Measurements from ENCODE around the gene C1S. TPM values are rescaled to one million over a fixed set of nuclear protein-coding genes. Genes with fewer than 3 reads are reported as not detected.

Gene C1S
- total RNA-seq, 4 donors from 2014 or later, result 391 to 853 (median 638) TPM

DNA sequence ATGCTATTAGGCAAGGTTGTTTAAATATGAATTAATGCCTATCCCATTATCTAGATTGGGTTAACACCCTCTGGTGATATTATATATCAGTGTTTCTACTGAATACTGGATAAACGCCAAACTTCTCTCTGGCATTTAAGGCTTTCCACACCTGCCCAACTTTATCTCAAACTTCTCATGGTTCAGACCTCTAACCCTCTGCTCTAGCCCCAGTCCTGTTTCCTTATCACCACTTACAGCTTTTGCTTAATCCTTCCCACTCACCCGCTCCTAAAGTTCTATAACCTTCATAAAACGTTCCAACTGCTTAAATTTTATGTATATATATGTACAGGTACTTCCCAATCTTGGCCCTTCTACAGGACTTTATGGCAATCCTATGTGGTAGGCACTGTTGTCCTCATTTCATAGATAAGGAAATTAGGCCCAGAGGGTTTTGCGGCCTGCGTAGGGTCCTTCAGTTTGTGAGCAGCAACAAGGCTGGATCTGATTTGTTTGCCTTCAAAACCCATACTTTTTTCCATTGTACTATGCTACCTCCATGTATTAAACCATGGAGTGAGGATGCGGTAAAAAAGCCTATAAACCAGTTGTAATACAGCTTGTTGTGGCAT, 43.5 kb upstream of the C1S start:
- H3K4me3 ChIP-seq, result peak overlapping the region; percentile 83 to 94

DNA sequence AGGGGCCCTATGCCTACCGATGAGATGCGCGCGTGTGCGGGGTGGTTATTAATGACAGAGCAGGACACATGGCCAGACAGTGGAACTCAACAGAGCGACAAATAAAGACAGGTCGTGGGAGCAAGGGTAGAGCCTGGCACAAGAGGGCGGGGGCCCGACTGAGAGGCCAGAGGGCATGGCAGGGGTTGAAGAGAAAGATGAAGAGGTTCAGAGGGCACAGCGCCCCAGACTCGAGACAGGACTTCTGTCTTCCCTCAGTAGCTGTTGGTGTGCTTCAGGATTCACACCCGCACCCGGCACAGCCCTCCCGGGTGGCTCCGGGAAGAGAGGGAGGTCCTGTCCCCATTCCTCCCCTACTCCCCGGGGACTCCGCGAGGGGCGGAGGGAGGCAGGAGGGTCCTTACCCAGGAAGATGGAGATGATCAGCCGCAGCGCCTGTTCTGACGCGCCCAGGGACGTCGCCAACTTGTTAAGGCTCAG, 42.6 kb upstream of the C1S start:
- WGBS, 2 donors (ENCODE audit: low coverage in 1 of 2), result 3 to 7% methylated on average over 6 of the region's 25 CpGs
- H3K27ac ChIP-seq, result peak overlapping the region; percentile 87 to 96 (median 94)
- H3K4me1 ChIP-seq, result peaks cover 6 to 36% (median 8%) of the 10 kb centered on the region in 3 donors
- no peaks in the 10 kb centered on the region for H3K27me3 ChIP-seq
- H3K4me3 ChIP-seq, result peak overlapping the region; percentile 83 to 94
- no peaks in the 10 kb centered on the region for H3K9me3 ChIP-seq
- TF ChIP-seq POLR2AphosphoS5 (IDR thresholded peaks at IDR 0.05) (no peak), POLR2A (IDR thresholded peaks at IDR 0.05) (no peak)
- TF ChIP-seq, protein P1, sequence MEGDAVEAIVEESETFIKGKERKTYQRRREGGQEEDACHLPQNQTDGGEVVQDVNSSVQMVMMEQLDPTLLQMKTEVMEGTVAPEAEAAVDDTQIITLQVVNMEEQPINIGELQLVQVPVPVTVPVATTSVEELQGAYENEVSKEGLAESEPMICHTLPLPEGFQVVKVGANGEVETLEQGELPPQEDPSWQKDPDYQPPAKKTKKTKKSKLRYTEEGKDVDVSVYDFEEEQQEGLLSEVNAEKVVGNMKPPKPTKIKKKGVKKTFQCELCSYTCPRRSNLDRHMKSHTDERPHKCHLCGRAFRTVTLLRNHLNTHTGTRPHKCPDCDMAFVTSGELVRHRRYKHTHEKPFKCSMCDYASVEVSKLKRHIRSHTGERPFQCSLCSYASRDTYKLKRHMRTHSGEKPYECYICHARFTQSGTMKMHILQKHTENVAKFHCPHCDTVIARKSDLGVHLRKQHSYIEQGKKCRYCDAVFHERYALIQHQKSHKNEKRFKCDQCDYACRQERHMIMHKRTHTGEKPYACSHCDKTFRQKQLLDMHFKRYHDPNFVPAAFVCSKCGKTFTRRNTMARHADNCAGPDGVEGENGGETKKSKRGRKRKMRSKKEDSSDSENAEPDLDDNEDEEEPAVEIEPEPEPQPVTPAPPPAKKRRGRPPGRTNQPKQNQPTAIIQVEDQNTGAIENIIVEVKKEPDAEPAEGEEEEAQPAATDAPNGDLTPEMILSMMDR (IDR thresholded peaks at IDR 0.05), result peak in 1 of 4 experiments; percentile 1
- no peak for ATAC-seq
- H3K36me3 ChIP-seq, result peaks cover 0 to 12% of the 10 kb centered on the region in 2 donors

More for the DNA sequence above, 43.5 kb upstream of the C1S start:
- Histone ChIP-seq H3K27ac (peak overlapping the region in 3 of 4 donors; percentile 94 to 96 (median 95)), H3K27me3 (no peaks in the 10 kb centered on the region), H3K36me3 (peaks cover 0 to 21% of the 10 kb centered on the region in 2 donors), H3K9me3 (no peaks in the 10 kb centered on the region), H3K4me1 (peaks cover 6 to 36% (median 8%) of the 10 kb centered on the region in 3 donors)
- ATAC-seq, result no peak
- WGBS, 2 donors (ENCODE audit: low coverage in 1 of 2), result 71 to 73% methylated on average over 5 to 6 of the region's 6 CpGs
- TF ChIP-seq, protein P1 (IDR thresholded peaks at IDR 0.05), result no peak
- TF ChIP-seq EP300 (IDR thresholded peaks at IDR 0.05) (no peak), POLR2AphosphoS5 (IDR thresholded peaks at IDR 0.05) (no peak), POLR2A (IDR thresholded peaks at IDR 0.05) (no peak)

DNA sequence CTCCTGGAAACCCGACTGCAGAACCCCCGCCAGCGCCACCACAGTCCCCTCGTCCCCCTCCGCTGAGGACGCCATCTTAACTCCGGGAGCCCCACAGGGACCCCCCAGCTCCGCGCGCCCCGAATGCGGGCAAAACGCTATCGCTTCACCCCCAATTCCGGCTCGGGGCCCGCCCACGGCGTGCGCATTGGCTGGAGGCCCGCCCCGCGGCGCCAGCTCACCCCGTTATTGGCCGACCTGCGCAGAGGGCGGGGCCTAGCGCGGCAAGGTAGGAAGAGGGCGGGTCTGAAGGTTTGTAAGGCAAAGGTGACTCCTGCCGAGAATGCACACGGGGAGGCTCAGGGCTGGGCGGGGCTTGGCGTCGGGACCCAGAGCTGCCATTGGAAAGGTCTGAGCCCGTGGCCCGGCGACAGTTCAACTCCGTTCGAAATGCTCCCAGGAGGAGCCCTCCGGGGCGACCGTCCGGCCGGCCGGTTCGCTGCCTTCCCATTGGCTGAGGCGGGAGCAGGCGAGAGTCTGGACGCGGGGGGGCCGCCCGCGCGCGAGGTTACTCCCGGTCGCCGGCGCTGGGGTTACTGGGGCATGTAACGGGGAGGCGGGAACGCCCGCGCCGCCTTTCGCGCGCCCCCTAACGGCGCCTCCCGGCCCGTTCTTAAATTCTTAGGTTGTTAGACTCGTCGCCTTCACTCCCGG, 42.0 kb upstream of the C1S start, which contains the start of gene LPCAT3:
TSS of gene LPCAT3 (minus strand) at position 127 of the 693 bp plus-strand sequence. CDS start at position 75, 52 bp downstream.
- ATAC-seq, result peak; percentile 98
- peaks cover 0 to 7% of the 10 kb centered on the region in 2 donors for H3K36me3 ChIP-seq
- peak within 1 kb of the TSS; percentile 83 to 94 for H3K4me3 ChIP-seq
- WGBS, 2 donors (ENCODE audit: low coverage in 1 of 2), result 5% methylated on average over 3 of the region's 77 CpGs; no CpG with 5 or more reads in 1 of the 2 donors
- TF ChIP-seq POLR2AphosphoS5 (IDR thresholded peaks at IDR 0.05) (peak; percentile 81), POLR2A (IDR thresholded peaks at IDR 0.05) (peak; percentile 70 to 73), EP300 (IDR thresholded peaks at IDR 0.05) (no peak)
- TF ChIP-seq, protein P1 (IDR thresholded peaks at IDR 0.05), result peak; percentile 78 to 93 (median 84)
- peaks cover 6 to 36% (median 8%) of the 10 kb centered on the region in 3 donors for H3K4me1 ChIP-seq
- H3K27me3 ChIP-seq, result no peaks in the 10 kb centered on the region
- H3K27ac ChIP-seq, result peak within 1 kb of the TSS; percentile 87 to 96 (median 94)
- H3K9me3 ChIP-seq, result no peaks in the 10 kb centered on the region

DNA sequence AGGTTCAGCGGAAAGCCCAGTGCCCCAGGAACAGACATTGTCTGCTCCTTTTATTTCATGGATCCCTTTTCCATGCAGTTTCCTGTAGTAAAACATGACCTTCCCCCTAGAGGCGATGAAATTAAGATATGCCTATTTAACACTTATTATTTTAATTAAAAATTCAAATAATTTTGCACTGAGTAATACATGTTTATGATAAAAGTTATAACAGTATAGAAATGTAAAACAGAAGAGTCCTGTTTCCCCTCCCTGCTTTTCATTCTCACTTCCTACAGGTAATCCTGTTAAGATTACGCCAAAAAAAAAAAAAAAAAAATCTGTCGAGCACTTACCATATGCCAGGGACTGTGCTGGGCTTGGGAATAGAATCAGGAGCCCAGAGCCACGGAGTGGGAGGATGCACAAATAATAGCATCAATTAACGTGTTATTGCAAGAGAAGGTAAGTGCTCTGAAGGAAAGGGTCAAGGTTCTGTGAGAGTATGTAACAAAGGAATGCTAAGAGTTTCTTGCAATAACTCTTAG, 41.4 kb upstream of the C1S start:
- H3K9me3 ChIP-seq, result no peaks in the 10 kb centered on the region
- ATAC-seq, result no peak
- H3K27ac ChIP-seq, result peak overlapping the region in 3 of 4 donors; percentile 94 to 96 (median 95)
- no peaks in the 10 kb centered on the region for H3K27me3 ChIP-seq
- TF ChIP-seq, protein P1 (IDR thresholded peaks at IDR 0.05), result no peak
- TF ChIP-seq POLR2A (IDR thresholded peaks at IDR 0.05) (no peak), POLR2AphosphoS5 (IDR thresholded peaks at IDR 0.05) (no peak), EP300 (IDR thresholded peaks at IDR 0.05) (no peak)
- peaks cover 0 to under 1% of the 10 kb centered on the region in 2 donors for H3K36me3 ChIP-seq
- WGBS, 2 donors (ENCODE audit: low coverage in 1 of 2), result 0 to 4% methylated on average over 6 of the region's 6 CpGs
- H3K4me1 ChIP-seq, result peaks cover 6 to 36% (median 8%) of the 10 kb centered on the region in 3 donors
- peak overlapping the region; percentile 83 to 94 for H3K4me3 ChIP-seq
